HCT116 (cell line): ENCODE data around the gene OR10AD1. TPM values are rescaled to one million over a fixed set of nuclear protein-coding genes. Genes with fewer than 3 reads are reported as not detected.

Experiments used
- ATAC-seq: fragments of 200-7000 bp; cut with Tn5 transposase; 2 replicates; pipeline ENCODE4 v1.9.1; 2020; ENCODE audit warnings: mild to moderate bottlenecking, moderate library complexity
- BruUV-seq: library from RNA; stranded (reverse); fragments of 400-500 nt; replicated peaks from 2 replicates; lab custom pipeline; 2021; lab: Mats Ljungman, UMichigan
- CTCF ChIA-PET: fragments of 300-600 bp; sonication (Branson Sonifier 250); formaldehyde crosslinking; loops from one replicate; lab custom pipeline; 2021; ENCODE audit warnings: antibody characterized with exemption; lab: Charles Lee
- POLR2A ChIA-PET: fragments of 300-600, 350-600 bp; sonication (Branson Sonifier 250); formaldehyde crosslinking; loops from one replicate; lab custom pipeline; 2021; ENCODE audit warnings: antibody characterized with exemption; lab: Charles Lee
- RAD21 ChIA-PET, 2 experiments: fragments of 300-600 bp; sonication (Branson Sonifier 250); formaldehyde crosslinking; loops; one replicate each; lab custom pipeline; 2023; ENCODE audit warnings: low total read pairs in 2 of 2; ENCODE audit not compliant: uncharacterized antibody in 2 of 2, unreplicated experiment in 2 of 2, low non-redundant PET in 1 of 2; lab: Charles Lee
- DNase-seq: peaks from one replicate; pipeline ENCODE4 v3.0.0-alpha.2; 2010; ENCODE audit warnings: low read depth, low spot score
- H2AFZ ChIP-seq: fragments of 200-600 bp; shearing (Covaris generic), sonication (generic); 2 replicates; pipeline ENCODE4 v1.6.1; 2017; ENCODE audit warnings: low read depth, mixed run types, mixed read lengths, antibody characterized with exemption, low read length; ENCODE audit not compliant: poor library complexity, severe bottlenecking
- H3K27ac ChIP-seq: 2 replicates; pipeline ENCODE4 v1.5.1; 2012; ENCODE audit warnings: low read depth, low read length
- H3K27me3 ChIP-seq: fragments of 200-600 bp; sonication (generic); 2 replicates; pipeline ENCODE4 v1.6.1; 2016; ENCODE audit warnings: mixed run types, low read length, mixed read lengths; ENCODE audit not compliant: insufficient read depth
- H3K36me3 ChIP-seq, 2 experiments: fragments of 200-500 bp in 1 of 2; fragments of 200-600 bp in 1 of 2; sonication (Bioruptor generic) in 1 of 2; sonication (generic) in 1 of 2; 2 replicates each; pipeline versions ENCODE4 v1.5.1 to v1.6.1; 2014 to 2016; ENCODE audit warnings: low read length in 2 of 2, inconsistent platforms in 1 of 2, mixed read lengths in 1 of 2, mixed run types in 1 of 2; ENCODE audit not compliant: insufficient read depth in 2 of 2, control insufficient read depth in 1 of 2
- H3K4me1 ChIP-seq, 2 experiments: fragments of 200-600 bp in 1 of 2; sonication (generic) in 1 of 2; 2 replicates each; pipeline versions ENCODE4 v1.5.1 to v1.6.1; 2012 to 2017; ENCODE audit warnings: low read length in 2 of 2, inconsistent platforms in 1 of 2, mild to moderate bottlenecking in 1 of 2, mixed read lengths in 1 of 2, mixed run types in 1 of 2, moderate library complexity in 1 of 2; ENCODE audit not compliant: insufficient read depth in 2 of 2, control insufficient read depth in 1 of 2
- H3K4me2 ChIP-seq: fragments of 200-600 bp; sonication (generic); 2 replicates; pipeline ENCODE4 v1.6.1; 2017; ENCODE audit warnings: mixed run types, low read length, mixed read lengths
- H3K4me3 ChIP-seq, 2 experiments: fragments of 200-600 bp in 1 of 2; sonication (generic) in 1 of 2; replicated peaks in 1 of 2; 2 replicates each; pipeline ENCODE4 v1.5.1; 2011 to 2016; ENCODE audit warnings: low read length in 2 of 2, control low read depth in 1 of 2, low read depth in 1 of 2, mild to moderate bottlenecking in 1 of 2, mixed read lengths in 1 of 2, mixed run types in 1 of 2
- H3K79me2 ChIP-seq: fragments of 200-600 bp; sonication (generic); 2 replicates; pipeline ENCODE4 v1.6.1; 2017; ENCODE audit warnings: mild to moderate bottlenecking, mixed run types, low read length, moderate library complexity, mixed read lengths; ENCODE audit not compliant: insufficient read depth
- H3K9ac ChIP-seq: fragments of 200-600 bp; sonication (generic); 2 replicates; pipeline ENCODE4 v1.6.1; 2016; ENCODE audit warnings: low read length, mixed read lengths
- H3K9me2 ChIP-seq: fragments of 200-600 bp; sonication (generic), shearing (Covaris generic); 2 replicates; pipeline ENCODE4 v1.6.1; 2017; ENCODE audit warnings: mixed run types, mild to moderate bottlenecking, moderate library complexity; ENCODE audit not compliant: insufficient read depth
- H3K9me3 ChIP-seq, 2 experiments: fragments of 200-500 bp in 1 of 2; fragments of 200-600 bp in 1 of 2; sonication (Bioruptor generic) in 1 of 2; sonication (generic) in 1 of 2; 2 replicates each; pipeline ENCODE4 v1.6.1; 2014 to 2017; ENCODE audit warnings: low read length in 2 of 2, mixed read lengths in 2 of 2, inconsistent platforms in 1 of 2, low read depth in 1 of 2, mild to moderate bottlenecking in 1 of 2, mixed run types in 1 of 2, moderate library complexity in 1 of 2; ENCODE audit not compliant: control insufficient read depth in 1 of 2, insufficient read depth in 1 of 2
- H4K20me1 ChIP-seq: fragments of 200-600 bp; sonication (generic), shearing (Covaris generic); 2 replicates; pipeline ENCODE4 v1.6.1; 2017; ENCODE audit warnings: mixed run types, mild to moderate bottlenecking, moderate library complexity; ENCODE audit not compliant: insufficient read depth
- CBX3 ChIP-seq: IDR thresholded peaks from 2 replicates; pipeline ENCODE4 v1.6.1; 2012; ENCODE audit warnings: low read depth
- CEBPB ChIP-seq: IDR thresholded peaks from 2 replicates; pipeline ENCODE4 v1.6.1; 2012; ENCODE audit warnings: low read depth
- ELF1 ChIP-seq: IDR thresholded peaks from 2 replicates; pipeline ENCODE4 v1.6.1; 2012; ENCODE audit warnings: low read depth, borderline replicate concordance
- EZH2 ChIP-seq: fragments of 200-600 bp; sonication (generic); IDR thresholded peaks from 2 replicates; pipeline ENCODE4 v1.6.1; 2017; ENCODE audit warnings: antibody characterized with exemption, mixed run types
- EZH2phosphoT487 ChIP-seq: fragments of 200-600 bp; IDR thresholded peaks from 2 replicates; pipeline ENCODE4 v1.6.1; 2018; ENCODE audit warnings: antibody characterized with exemption, borderline replicate concordance
- FOSL1 ChIP-seq: IDR thresholded peaks from 2 replicates; pipeline ENCODE4 v1.6.1; 2012; ENCODE audit warnings: low read depth
- JUND ChIP-seq: IDR thresholded peaks from 2 replicates; pipeline ENCODE4 v1.6.1; 2012
- MAX ChIP-seq: IDR thresholded peaks from 2 replicates; pipeline ENCODE4 v1.6.1; 2012
- POLR2AphosphoS5 ChIP-seq: IDR thresholded peaks from 2 replicates; pipeline ENCODE4 v1.6.1; 2011; ENCODE audit warnings: mild to moderate bottlenecking, low read depth, low read length, moderate library complexity
- RAD21 ChIP-seq: IDR thresholded peaks from 2 replicates; pipeline ENCODE4 v1.6.1; 2012; ENCODE audit warnings: low read depth, mild to moderate bottlenecking
- REST ChIP-seq: IDR thresholded peaks from 2 replicates; pipeline ENCODE4 v1.6.1; 2012; ENCODE audit warnings: low read depth
- SP1 ChIP-seq: IDR thresholded peaks from 2 replicates; pipeline ENCODE4 v1.6.1; 2012; ENCODE audit warnings: low read depth
- SRF ChIP-seq: IDR thresholded peaks from 2 replicates; pipeline ENCODE4 v1.6.1; 2012; ENCODE audit warnings: low read depth
- TCF7L2 ChIP-seq: IDR thresholded peaks from 2 replicates; pipeline ENCODE4 v1.7.0; 2011; ENCODE audit warnings: borderline replicate concordance, inconsistent platforms; ENCODE audit not compliant: insufficient read depth, insufficient read length; ENCODE audit errors: extremely low read depth
- YY1 ChIP-seq: IDR thresholded peaks from 2 replicates; pipeline ENCODE4 v1.6.1; 2011; ENCODE audit warnings: low read length, low read depth, moderate library complexity, mild to moderate bottlenecking; ENCODE audit not compliant: insufficient replicate concordance; ENCODE audit errors: extremely low read depth
- ZNF274 ChIP-seq: fragments of 200-500 bp; sonication (Bioruptor generic); IDR thresholded peaks from 2 replicates; pipeline ENCODE4 v1.6.1; 2014; ENCODE audit warnings: mild to moderate bottlenecking, low read depth, low read length, inconsistent platforms
- intact Hi-C: fragments of 100-400 bp; cut with micrococcal nuclease; formaldehyde crosslinking; loops from 2 replicates; pipeline ENCODE4 v1.10.0; 2022
- total RNA-seq: library from RNA; stranded (reverse); gene quantifications from one replicate; pipeline ENCODE4 v1.2.1, GENCODE V29; 2021; ENCODE audit not compliant: unreplicated experiment

OR10AD1 gene
- total RNA-seq, 1 experiment from 2014 or later: not detected

GRCh38 chr12:48201091-48201490, 2.0 kb downstream of the OR10AD1 start:
- no peak overlapping the region for H3K4me3 ChIP-seq
- intact Hi-C loops: no loop called here
- ChIA-PET RAD21 (no interaction called here), CTCF (no interaction called here), POLR2A (no interaction called here)
- no TSS peak for BruUV-seq
- no peaks in the 10 kb centered on the region for H3K9me3 ChIP-seq
- ATAC-seq: no peak
- TF ChIP-seq SP1 (no peak), EZH2 (no peak), RAD21 (no peak), YY1 (no peak), CEBPB (no peak), ZNF274 (no peak), JUND (no peak), TCF7L2 (no peak), MAX (no peak), FOSL1 (no peak), REST (no peak), ELF1 (no peak), POLR2AphosphoS5 (no peak), CBX3 (no peak), EZH2phosphoT487 (no peak), SRF (no peak)
- no peak overlapping the region for H2AFZ ChIP-seq
- H4K20me1 ChIP-seq: no peaks in the 10 kb centered on the region
- no peaks in the 10 kb centered on the region for H3K36me3 ChIP-seq
- H3K27ac ChIP-seq: no peak overlapping the region
- no peak for DNase-seq
- H3K27me3 ChIP-seq: no peaks in the 10 kb centered on the region
- H3K4me2 ChIP-seq: no peak overlapping the region
- no peaks in the 10 kb centered on the region for H3K79me2 ChIP-seq
- H3K9ac ChIP-seq: no peak overlapping the region
- no peaks in the 10 kb centered on the region for H3K9me2 ChIP-seq
- peaks cover 10 to 20% of the 10 kb centered on the region in 2 experiments; a peak in 3 of 4 replicates for H3K4me1 ChIP-seq
